ENCODE data around the gene IFIT1B.

- TF ChIP-seq CTCF (optimal IDR thresholded peaks at IDR 0.05 in 1 of 3, IDR thresholded peaks at IDR 0.05 in 1 of 3, conservative IDR thresholded peaks at IDR 0.05 in 1 of 3; ENCODE audit: extremely low read depth in 1 of 3, insufficient read depth in 2 of 3, low read length in 3 of 3) (no peak), EZH2 (IDR thresholded peaks at IDR 0.05; ENCODE audit: low read length) (no peak)
These were observed 51.0 kb downstream of the IFIT1B start for GRCh38 chr10:89428877-89429276.
